Keratinocyte (primary cell): ENCODE data around the gene SMAP1. TPM values are rescaled to one million over a fixed set of nuclear protein-coding genes. Genes with fewer than 3 reads are reported as not detected.

Experiments
- DNase-seq: peaks from one replicate; pipeline ENCODE4 v3.0.0-alpha.2; 2011; ENCODE audit warnings: low read depth, missing footprints, low spot score
- FAIRE-seq: peaks from 2 replicates; lab custom pipeline; 2011; peaks lifted over from hg19 to GRCh38; lab: Jason Lieb, UNC
- H2AFZ ChIP-seq: 2 replicates; pipeline ENCODE4 v1.6.0; 2012; ENCODE audit warnings: low read length, control low read depth, inconsistent platforms; ENCODE audit not compliant: control insufficient read depth
- H3K27ac ChIP-seq: 2 replicates; pipeline ENCODE4 v1.5.1; 2011; ENCODE audit warnings: low read length; ENCODE audit not compliant: control insufficient read depth, insufficient read depth
- H3K27me3 ChIP-seq: 3 replicates; pipeline ENCODE4 v1.6.0; 2011; ENCODE audit warnings: low read length; ENCODE audit not compliant: control insufficient read depth, insufficient read depth; ENCODE audit errors: extremely low read depth
- H3K36me3 ChIP-seq, 2 experiments: 2 replicates in 1 of 2; 3 replicates in 1 of 2; pipeline ENCODE4 v1.5.1; 2011; ENCODE audit warnings: low read length in 2 of 2, mild to moderate bottlenecking in 1 of 2; ENCODE audit not compliant: control insufficient read depth in 2 of 2, insufficient read depth in 2 of 2; ENCODE audit errors: extremely low read depth in 1 of 2
- H3K4me1 ChIP-seq: 3 replicates; pipeline ENCODE4 v1.5.1; 2011; ENCODE audit warnings: low read length; ENCODE audit not compliant: control insufficient read depth, insufficient read depth; ENCODE audit errors: extremely low read depth
- H3K4me2 ChIP-seq: 3 replicates; pipeline ENCODE4 v1.6.0; 2011; ENCODE audit warnings: low read depth, low read length; ENCODE audit not compliant: control insufficient read depth, insufficient read depth; ENCODE audit errors: extremely low read depth
- H3K4me3 ChIP-seq, 3 experiments: fragments of 200-600 bp in 1 of 3; sonication (generic) in 1 of 3; 2 replicates in 2 of 3; 3 replicates in 1 of 3; pipeline ENCODE4 v1.5.1; 2011 to 2016; ENCODE audit warnings: low read length in 3 of 3, mild to moderate bottlenecking in 3 of 3, control low read depth in 2 of 3, inconsistent platforms in 1 of 3, low read depth in 1 of 3, mixed read lengths in 1 of 3, mixed run types in 1 of 3, moderate library complexity in 1 of 3; ENCODE audit not compliant: control insufficient read depth in 2 of 3, insufficient read depth in 2 of 3; ENCODE audit errors: extremely low read depth in 1 of 3
- H3K79me2 ChIP-seq: 2 replicates; pipeline ENCODE4 v1.6.0; 2012; ENCODE audit warnings: low read length; ENCODE audit not compliant: control insufficient read depth, insufficient read depth
- H3K9ac ChIP-seq: 3 replicates; pipeline ENCODE4 v1.6.0; 2011; ENCODE audit warnings: low read length; ENCODE audit not compliant: control insufficient read depth, insufficient read depth; ENCODE audit errors: extremely low read depth
- H3K9me1 ChIP-seq: 3 replicates; pipeline ENCODE4 v1.6.0; 2011; ENCODE audit warnings: low read length; ENCODE audit not compliant: control insufficient read depth, insufficient read depth; ENCODE audit errors: extremely low read depth
- H3K9me3 ChIP-seq: 2 replicates; pipeline ENCODE4 v1.5.1; 2012; ENCODE audit warnings: low read depth, low read length; ENCODE audit not compliant: control insufficient read depth
- H4K20me1 ChIP-seq: 3 replicates; pipeline ENCODE4 v1.6.0; 2011; ENCODE audit warnings: low read length; ENCODE audit not compliant: control insufficient read depth, insufficient read depth; ENCODE audit errors: extremely low read depth
- EZH2 ChIP-seq: IDR thresholded peaks from one replicate; pipeline ENCODE4 v1.6.1; 2012; ENCODE audit warnings: inconsistent platforms, mild to moderate bottlenecking, low read length, moderate library complexity
- dilution Hi-C: fragments of 300-500 bp; cut with MboI; formaldehyde crosslinking; loops from one replicate; pipeline ENCODE4 v1.7.0; 2020; ENCODE audit warnings: low sequenced_read_pairs; ENCODE audit not compliant: extremely low pct_ligation_motif_present
- polyA plus RNA-seq, 5 experiments: library from polyadenylated mRNA; depleted of rRNA in 3 of 5; stranded (reverse) in 3 of 5; stranded (forward) in 1 of 5; unstranded in 1 of 5; fragments of >200 nt; gene quantifications; 1 replicate in 1 of 5; 2 replicates in 3 of 5; 3 replicates in 1 of 5; pipeline versions ENCODE4 v1.2.1 to v1.2.3, GENCODE V29; 2011 to 2012; ENCODE audit warnings: missing spikeins in 2 of 5, low read depth in 1 of 5, low replicate concordance in 1 of 5
- TF ChIP-seq, protein P1 (sequence below), 3 experiments: IDR thresholded peaks in 1 of 3; conservative IDR thresholded peaks in 1 of 3; optimal IDR thresholded peaks in 1 of 3; 2 replicates in 2 of 3; 3 replicates in 1 of 3; pipeline versions ENCODE3 to v1.5.1; 2011; ENCODE audit warnings: low read length in 3 of 3, mild to moderate bottlenecking in 3 of 3, moderate library complexity in 2 of 3, control low read depth in 1 of 3, inconsistent platforms in 1 of 3; ENCODE audit not compliant: insufficient read depth in 2 of 3; ENCODE audit errors: extremely low read depth in 1 of 3

SMAP1 gene
- polyA plus RNA-seq, 1 donor (not counting 4 experiments of a cell fraction or from before 2014, with no cell fraction given), result 16.5 TPM

DNA sequence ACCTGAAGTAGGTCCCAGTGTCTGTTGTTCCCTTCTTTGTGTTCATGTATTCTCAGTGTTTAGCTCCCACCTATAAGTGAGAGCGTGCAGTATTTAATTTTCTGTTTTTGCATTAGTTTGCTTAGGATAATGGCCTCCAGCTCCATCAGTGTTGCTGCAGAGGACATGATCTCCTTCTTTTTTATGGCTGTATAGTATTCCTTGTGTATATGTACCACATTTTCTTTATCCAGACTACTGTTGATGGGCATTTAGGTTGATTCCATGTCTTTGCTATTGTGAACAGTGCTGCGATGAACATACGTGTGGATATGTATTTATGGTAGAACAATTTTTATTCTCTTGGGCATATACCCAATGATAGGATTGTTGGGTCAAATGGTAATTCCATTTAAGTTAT, 163.7 kb downstream of the SMAP1 start:
- H3K4me3 ChIP-seq, result no peak overlapping the region
- no peak for DNase-seq
- no peak overlapping the region for H3K4me2 ChIP-seq
- FAIRE-seq, result no peak
- H2AFZ ChIP-seq, result no peak overlapping the region
- no peak overlapping the region for H3K27ac ChIP-seq
- no peaks in the 10 kb centered on the region for H3K9me1 ChIP-seq
- no peaks in the 10 kb centered on the region for H3K79me2 ChIP-seq
- H3K36me3 ChIP-seq, result no peaks in the 10 kb centered on the region
- TF ChIP-seq EZH2, result no peak
- TF ChIP-seq, protein P1, sequence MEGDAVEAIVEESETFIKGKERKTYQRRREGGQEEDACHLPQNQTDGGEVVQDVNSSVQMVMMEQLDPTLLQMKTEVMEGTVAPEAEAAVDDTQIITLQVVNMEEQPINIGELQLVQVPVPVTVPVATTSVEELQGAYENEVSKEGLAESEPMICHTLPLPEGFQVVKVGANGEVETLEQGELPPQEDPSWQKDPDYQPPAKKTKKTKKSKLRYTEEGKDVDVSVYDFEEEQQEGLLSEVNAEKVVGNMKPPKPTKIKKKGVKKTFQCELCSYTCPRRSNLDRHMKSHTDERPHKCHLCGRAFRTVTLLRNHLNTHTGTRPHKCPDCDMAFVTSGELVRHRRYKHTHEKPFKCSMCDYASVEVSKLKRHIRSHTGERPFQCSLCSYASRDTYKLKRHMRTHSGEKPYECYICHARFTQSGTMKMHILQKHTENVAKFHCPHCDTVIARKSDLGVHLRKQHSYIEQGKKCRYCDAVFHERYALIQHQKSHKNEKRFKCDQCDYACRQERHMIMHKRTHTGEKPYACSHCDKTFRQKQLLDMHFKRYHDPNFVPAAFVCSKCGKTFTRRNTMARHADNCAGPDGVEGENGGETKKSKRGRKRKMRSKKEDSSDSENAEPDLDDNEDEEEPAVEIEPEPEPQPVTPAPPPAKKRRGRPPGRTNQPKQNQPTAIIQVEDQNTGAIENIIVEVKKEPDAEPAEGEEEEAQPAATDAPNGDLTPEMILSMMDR (optimal IDR thresholded peaks at IDR 0.05 in 1 of 3, IDR thresholded peaks at IDR 0.05 in 1 of 3, conservative IDR thresholded peaks at IDR 0.05 in 1 of 3; ENCODE audit: extremely low read depth in 1 of 3, insufficient read depth in 2 of 3, low read length in 3 of 3), result no peak
- no peaks in the 10 kb centered on the region for H3K4me1 ChIP-seq
- H3K27me3 ChIP-seq, result no peaks in the 10 kb centered on the region
- dilution Hi-C loops, result no loop called here
- no peaks in the 10 kb centered on the region for H3K9me3 ChIP-seq
- no peaks in the 10 kb centered on the region for H4K20me1 ChIP-seq
- no peak overlapping the region for H3K9ac ChIP-seq

DNA sequence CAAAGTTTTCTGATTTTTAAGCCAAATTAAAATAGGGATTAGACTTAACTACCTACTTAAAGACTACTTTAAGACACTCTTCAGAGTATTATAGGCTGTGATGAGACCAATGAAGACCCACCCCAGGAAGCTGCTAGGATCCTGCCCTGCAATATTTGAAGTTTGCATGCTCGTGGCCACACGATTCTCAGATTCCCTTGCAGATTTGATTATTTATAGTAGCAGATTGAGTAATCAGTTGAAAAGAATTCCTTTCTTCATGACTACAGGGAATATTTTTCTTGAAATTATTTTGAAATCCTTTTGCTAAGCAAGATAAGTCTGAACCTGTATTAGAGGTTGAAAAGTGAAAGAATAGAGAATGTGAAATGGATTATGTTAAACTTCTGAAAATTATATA, 166.8 kb downstream of the SMAP1 start:
- dilution Hi-C loops, result no loop called here

More for the DNA sequence above, 166.8 kb downstream of the SMAP1 start:
- Histone ChIP-seq H2AFZ (no peak overlapping the region), H3K27ac (no peak overlapping the region), H3K79me2 (no peaks in the 10 kb centered on the region), H3K36me3 (no peaks in the 10 kb centered on the region), H3K9me3 (no peaks in the 10 kb centered on the region), H3K27me3 (no peaks in the 10 kb centered on the region), H3K4me1 (no peaks in the 10 kb centered on the region), H3K4me3 (no peak overlapping the region), H3K9ac (no peak overlapping the region), H3K4me2 (no peak overlapping the region), H3K9me1 (no peaks in the 10 kb centered on the region), H4K20me1 (no peaks in the 10 kb centered on the region)
- DNase-seq, result no peak
- no peak for FAIRE-seq
- TF ChIP-seq, protein P1 (optimal IDR thresholded peaks at IDR 0.05 in 1 of 3, IDR thresholded peaks at IDR 0.05 in 1 of 3, conservative IDR thresholded peaks at IDR 0.05 in 1 of 3; ENCODE audit: extremely low read depth in 1 of 3, insufficient read depth in 2 of 3, low read length in 3 of 3), result no peak
- no peak for TF ChIP-seq EZH2
